ENCODE results near the gene ARIH2. TPM values are rescaled to one million over a fixed set of nuclear protein-coding genes. Genes with fewer than 3 reads are reported as not detected.

ARIH2 gene
- total RNA-seq, 1 experiment from 2014 or later, result 122 TPM

GRCh38 chr3:49035281-49035680, 116.6 kb downstream of the ARIH2 start:
- no peak for DNase-seq
- peaks cover 23 to 76% (median 56%) of the 10 kb centered on the region in 3 experiments; a peak in 6 of 7 replicates for H3K36me3 Mint-ChIP-seq (ENCODE audit: insufficient read depth in 1 of 3, low read depth in 3 of 3)
- Histone ChIP-seq H3K79me2 (ENCODE audit: insufficient read depth, low read length) (no peaks in the 10 kb centered on the region), H3K9me3 (ENCODE audit: control insufficient read depth, low read depth, low read length) (no peaks in the 10 kb centered on the region), H3K79me1 (ENCODE audit: insufficient read depth, low read depth, low read length, poor library complexity, severe bottlenecking) (no peaks in the 10 kb centered on the region), H3K4me1 (ENCODE audit: insufficient read depth, low read length) (no peaks in the 10 kb centered on the region; the same call in 1 of the 2 replicates), H3K18ac (ENCODE audit: insufficient read length, low read depth, low read length) (no peak overlapping the region), H3K4me2 (ENCODE audit: insufficient read depth, insufficient read length, low read length) (no peak overlapping the region), H2BK15ac (ENCODE audit: low read depth, low read length) (no peak overlapping the region), H3K23ac (ENCODE audit: insufficient read length, low read depth, low read length) (no peak overlapping the region), H3K27ac (ENCODE audit: insufficient read length, low read depth, low read length) (no peak overlapping the region), H3K14ac (ENCODE audit: insufficient read depth, low read length) (no peak overlapping the region), H3K9ac (ENCODE audit: extremely low read depth, insufficient read length, low read length) (no peak overlapping the region), H3K23me2 (ENCODE audit: insufficient read length, low read depth, low read length, poor library complexity, severe bottlenecking) (no peaks in the 10 kb centered on the region), H2AK5ac (ENCODE audit: insufficient read length, low read length) (no peak overlapping the region), H2BK12ac (ENCODE audit: insufficient read length, low read depth, low read length) (no peak overlapping the region), H4K91ac (ENCODE audit: insufficient read length, low read depth, low read length) (no peak overlapping the region), H2BK20ac (ENCODE audit: low read depth, low read length, poor library complexity, severe bottlenecking) (no peak overlapping the region), H4K5ac (ENCODE audit: insufficient read length, low read depth, low read length) (no peak overlapping the region), H2AFZ (ENCODE audit: low read length) (no peak overlapping the region), H2BK120ac (ENCODE audit: low read depth, low read length, poor library complexity, severe bottlenecking) (no peak overlapping the region), H3K56ac (ENCODE audit: insufficient read length, low read depth, low read length) (no peak overlapping the region), H3K27me3 (ENCODE audit: insufficient read depth, low read length) (no peaks in the 10 kb centered on the region), H3T11ph (ENCODE audit: low read length) (no peak overlapping the region), H2BK5ac (ENCODE audit: insufficient read length, low read length) (no peak overlapping the region), H4K8ac (replicated peaks; ENCODE audit: insufficient read length, low read depth, low read length) (no peak overlapping the region), H3K4ac (ENCODE audit: low read depth, low read length) (no peak overlapping the region), H4K20me1 (ENCODE audit: control insufficient read depth, insufficient read depth, insufficient read length) (no peaks in the 10 kb centered on the region)
- no peak for TF ChIP-seq CTCF (conservative IDR thresholded peaks at IDR 0.05)
- no CpG with 5 or more reads among the region's 3 CpGs for WGBS (ENCODE audit: extremely low coverage, insufficient read length, low lambda C conversion rate)
- H3K27me3 Mint-ChIP-seq (ENCODE audit: low read depth), result no peaks in the 10 kb centered on the region
- H3K9me3 Mint-ChIP-seq, result no peaks in the 10 kb centered on the region
- H3K4me3 Mint-ChIP-seq, result no peak overlapping the region
- H3K4me1 Mint-ChIP-seq, result no peaks in the 10 kb centered on the region
- H3K27ac Mint-ChIP-seq, result no peak overlapping the region; a peak in 1 of 7 replicates

Small RNA genes within 50 kb of the gene (microRNA-seq; reads per million reads assigned to microRNA genes)
- gene MIR191 (ENCODE audit: borderline microRNAs expressed), result 873 reads per million, percentile 93 among the genes with 10 or more reads in this experiment
- 1,756 reads per million, percentile 97 among the genes with 10 or more reads in this experiment for gene MIR425 (ENCODE audit: borderline microRNAs expressed)

Other genes starting within 250 kb of the ARIH2 start
- gene NCKIPSD, start 232.9 kb upstream of the ARIH2 start, total RNA-seq (2021), result 38.3 and 46.0 TPM in 2 replicates
- 94.7 and 96.5 TPM in 2 replicates for gene IP6K2, start 201.6 kb upstream of the ARIH2 start, total RNA-seq (2021)
- 38.7 and 39.1 TPM in 2 replicates for gene PRKAR2A, start 71.0 kb upstream of the ARIH2 start, total RNA-seq (2021)
- gene SLC25A20, start 20.0 kb upstream of the ARIH2 start, total RNA-seq (2021), result 6.2 and 7.4 TPM in 2 replicates
- gene P4HTM, start 71.4 kb downstream of the ARIH2 start, total RNA-seq (2021), result 34.5 and 36.0 TPM in 2 replicates
- 282 and 298 TPM in 2 replicates for gene WDR6, start 88.5 kb downstream of the ARIH2 start, total RNA-seq (2021)
- 27.1 and 32.3 TPM in 2 replicates for gene DALRD3, start 99.7 kb downstream of the ARIH2 start, total RNA-seq (2021)
- gene NDUFAF3, start 103.3 kb downstream of the ARIH2 start, total RNA-seq (2021), result 39.9 and 40.7 TPM in 2 replicates
- 408 and 414 TPM in 2 replicates for gene IMPDH2, start 110.6 kb downstream of the ARIH2 start, total RNA-seq (2021)
- gene QRICH1, start 175.2 kb downstream of the ARIH2 start, total RNA-seq (2021), result 151 and 167 TPM in 2 replicates
- gene QARS1, start 185.9 kb downstream of the ARIH2 start, total RNA-seq (2021), result 375 and 390 TPM in 2 replicates
- gene USP19, start 202.0 kb downstream of the ARIH2 start, total RNA-seq (2021), result 66.3 and 68.9 TPM in 2 replicates
- gene LAMB2, start 214.2 kb downstream of the ARIH2 start, total RNA-seq (2021), result 121 and 130 TPM in 2 replicates
- gene CCDC71, start 247.5 kb downstream of the ARIH2 start, total RNA-seq (2021), result 26.1 and 27.6 TPM in 2 replicates